Psoas muscle (tissue), 7 donors: ENCODE measurements around the gene ZNF638. TPM values are rescaled to one million over a fixed set of nuclear protein-coding genes. Genes with fewer than 3 reads are reported as not detected.

Experiments used
- polyA plus RNA-seq, 3 donors: library from polyadenylated mRNA; stranded (reverse); fragments of 200-250 nt; gene quantifications; one replicate each; pipeline ENCODE4 v1.2.3, GENCODE V29; 2013
- total RNA-seq, 4 donors: library from RNA; stranded (reverse); fragmentation: NEBNext Ultra II Directional in 2 of 4; extraction: Animal tissue kit (Norgen Biotek cat#: 25700) in 2 of 4; gene quantifications; one replicate each; pipeline versions ENCODE4 v1.2.1 to v1.2.4, GENCODE V29; 2021 to 2023
- donor health status: healthy with polysubstance abuse.
- donor health status: DM: no; HTN: no; CAD: no; lungs with moderate emphysema.
- donor health status: Bipolar disorder and iron deficiency.
- donor health status: healthy.
- donor health status: DM: no; HTN: no; CAD: no.
- donor health status: DM: no; HTN: no; CAD: no.
- donor health status: DM: yes; HTN: yes; CAD: no.

ZNF638 gene
- total and polyA plus RNA-seq, 7 donors, result 50.5 to 73.6 (median 62.3) TPM

Other genes starting within 250 kb of the ZNF638 start
- 10 to 100 TPM; 15.3 to 17.2 (median 15.9) TPM for gene MCEE, start 201.6 kb upstream of the ZNF638 start, total RNA-seq
- 10 to 100 TPM; 10.9 to 27.4 (median 25.6) TPM for gene MCEE, start 201.6 kb upstream of the ZNF638 start, polyA plus RNA-seq
- gene MPHOSPH10, start 201.1 kb upstream of the ZNF638 start, total RNA-seq, result 10 to 100 TPM; 32.9 to 53.7 (median 39.5) TPM
- 10 to 100 TPM; 33.7 to 53.6 (median 43.4) TPM for gene MPHOSPH10, start 201.1 kb upstream of the ZNF638 start, polyA plus RNA-seq
- gene PAIP2B, start 104.7 kb upstream of the ZNF638 start, total RNA-seq, result 10 to 100 TPM; 14.0 to 47.4 (median 36.9) TPM
- 10 to 100 TPM in 1 of 3 donors, 1 to 10 TPM in 2; 2.7 to 10.6 (median 7.2) TPM for gene PAIP2B, start 104.7 kb upstream of the ZNF638 start, polyA plus RNA-seq
- gene DYSF, start 121.8 kb downstream of the ZNF638 start, total RNA-seq, result 100 to 1,000 TPM; 109 to 208 (median 118) TPM
- 10 to 100 TPM; 38.3 to 67.1 (median 55.8) TPM for gene DYSF, start 121.8 kb downstream of the ZNF638 start, polyA plus RNA-seq